GM13977 (cell line): ENCODE measurements around the gene SNUPN.

Source experiments
- DNase-seq: peaks from one replicate; pipeline ENCODE4 v3.0.0; 2012; ENCODE audit warnings: low spot score
- in situ Hi-C: fragments of 300-500 bp; cut with MboI; formaldehyde crosslinking; loops from one replicate; pipeline ENCODE4 v1.12.0; 2022; ENCODE audit warnings: low sequenced_read_pairs, low pct_unique_long_range_greater_than_20kb, mixed read lengths, inconsistent platforms; ENCODE audit not compliant: unreplicated experiment
- TF ChIP-seq, protein P1 (sequence below): IDR thresholded peaks from 2 replicates; pipeline ENCODE4 v1.5.1; 2012; ENCODE audit warnings: mild to moderate bottlenecking, control low read depth; ENCODE audit not compliant: insufficient read depth; ENCODE audit errors: extremely low read depth, missing control alignments

SNUPN gene

DNA sequence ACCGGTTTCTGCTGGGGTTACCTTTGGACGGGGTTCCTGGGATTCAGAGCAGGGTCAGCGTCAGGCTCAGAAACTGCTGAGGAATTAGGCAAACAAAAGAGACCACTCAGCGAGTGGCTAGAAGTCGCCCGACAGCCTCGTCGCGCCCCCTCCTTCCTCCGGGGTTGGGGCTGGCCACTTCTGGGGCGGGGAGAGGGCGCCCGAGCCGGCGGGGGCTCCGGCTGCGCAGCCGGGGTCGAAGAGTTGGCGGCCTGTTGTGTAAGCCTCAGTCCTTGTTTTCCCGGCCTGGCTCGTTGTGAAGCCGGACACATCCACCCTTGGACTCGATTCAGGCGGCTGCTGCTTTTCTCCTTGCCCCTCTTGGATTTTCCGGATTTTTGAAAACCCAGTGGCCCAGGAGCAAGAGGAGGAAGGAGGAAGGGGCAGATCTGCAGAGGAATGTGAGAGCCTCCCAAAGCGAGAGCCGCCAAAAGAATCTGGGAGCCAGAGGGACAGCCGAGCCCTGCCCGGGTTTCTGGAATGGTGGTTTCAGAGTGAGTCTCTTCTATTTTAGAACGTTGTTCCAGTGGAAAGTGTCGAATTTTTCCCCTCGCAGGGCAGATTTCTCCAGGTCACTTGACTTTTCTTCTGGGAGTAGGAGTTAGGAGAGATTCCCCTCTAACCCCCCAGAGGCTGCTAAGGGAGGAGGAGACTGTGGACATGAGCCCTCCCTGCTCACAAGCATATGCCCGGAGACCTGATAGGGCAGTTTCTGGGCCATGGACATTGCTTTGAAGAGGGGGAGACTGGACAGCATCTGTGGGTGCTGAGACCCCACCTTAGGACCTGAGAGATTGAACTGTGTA lies 22.9 kb upstream of the SNUPN start:
- in situ Hi-C loops = loop anchor here (25.0 kb wide), 1 partner anchor 286 kb away; the partner anchor contains the start of gene MAN2C1
- TF ChIP-seq, protein P1, sequence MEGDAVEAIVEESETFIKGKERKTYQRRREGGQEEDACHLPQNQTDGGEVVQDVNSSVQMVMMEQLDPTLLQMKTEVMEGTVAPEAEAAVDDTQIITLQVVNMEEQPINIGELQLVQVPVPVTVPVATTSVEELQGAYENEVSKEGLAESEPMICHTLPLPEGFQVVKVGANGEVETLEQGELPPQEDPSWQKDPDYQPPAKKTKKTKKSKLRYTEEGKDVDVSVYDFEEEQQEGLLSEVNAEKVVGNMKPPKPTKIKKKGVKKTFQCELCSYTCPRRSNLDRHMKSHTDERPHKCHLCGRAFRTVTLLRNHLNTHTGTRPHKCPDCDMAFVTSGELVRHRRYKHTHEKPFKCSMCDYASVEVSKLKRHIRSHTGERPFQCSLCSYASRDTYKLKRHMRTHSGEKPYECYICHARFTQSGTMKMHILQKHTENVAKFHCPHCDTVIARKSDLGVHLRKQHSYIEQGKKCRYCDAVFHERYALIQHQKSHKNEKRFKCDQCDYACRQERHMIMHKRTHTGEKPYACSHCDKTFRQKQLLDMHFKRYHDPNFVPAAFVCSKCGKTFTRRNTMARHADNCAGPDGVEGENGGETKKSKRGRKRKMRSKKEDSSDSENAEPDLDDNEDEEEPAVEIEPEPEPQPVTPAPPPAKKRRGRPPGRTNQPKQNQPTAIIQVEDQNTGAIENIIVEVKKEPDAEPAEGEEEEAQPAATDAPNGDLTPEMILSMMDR = no peak
- no peak for DNase-seq

DNA sequence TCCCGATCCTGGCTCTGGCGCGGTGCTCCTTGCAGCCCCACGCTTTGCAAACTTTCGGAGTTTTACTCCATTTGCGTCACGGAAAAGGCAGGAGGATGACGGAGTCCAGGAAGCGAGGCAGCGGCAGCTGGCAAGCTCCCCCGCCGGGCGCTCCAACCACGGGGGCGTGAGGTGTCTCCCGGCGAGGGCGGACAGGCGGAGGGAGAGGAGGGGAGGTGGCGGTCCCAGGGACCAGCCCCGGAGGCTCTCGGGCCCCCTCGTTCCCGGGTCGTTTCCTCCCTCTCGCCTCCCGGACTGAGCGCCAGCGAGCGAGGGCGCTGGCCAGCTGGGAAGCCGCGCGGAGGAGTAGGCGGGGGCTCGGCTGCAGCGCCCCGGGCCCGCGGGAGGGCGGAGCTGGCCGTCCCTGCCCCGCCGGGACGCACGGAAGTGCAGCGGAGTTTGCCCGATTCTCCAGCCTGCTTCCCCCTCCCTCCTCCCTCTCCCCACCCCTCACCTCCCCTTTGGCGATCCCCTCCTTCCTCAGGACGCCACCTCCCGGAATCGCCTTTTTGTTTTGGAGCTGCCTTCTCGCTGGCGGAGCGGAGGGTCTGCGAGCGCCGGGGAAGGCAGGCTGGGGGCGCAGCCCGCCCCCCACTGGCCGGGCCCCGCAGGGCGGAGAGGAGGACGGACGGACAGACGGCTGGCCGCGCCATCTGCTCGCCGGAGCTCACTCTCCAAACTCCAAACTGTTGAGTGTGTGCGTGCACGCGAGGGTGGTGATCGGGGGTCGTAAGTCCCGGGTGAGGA lies 22.0 kb upstream of the SNUPN start, which contains the start of gene SNX33:
Gene SNX33 (plus strand): TSS at position 543 of the 786 bp plus-strand sequence. CDS start 1,191 bp downstream, outside the sequence.
- in situ Hi-C loops = loop anchor here (25.0 kb wide), 1 partner anchor 285 kb away; the partner anchor contains the start of gene MAN2C1
- DNase-seq = peak; percentile 82
- TF ChIP-seq, protein P1 = peak; percentile 52

DNA sequence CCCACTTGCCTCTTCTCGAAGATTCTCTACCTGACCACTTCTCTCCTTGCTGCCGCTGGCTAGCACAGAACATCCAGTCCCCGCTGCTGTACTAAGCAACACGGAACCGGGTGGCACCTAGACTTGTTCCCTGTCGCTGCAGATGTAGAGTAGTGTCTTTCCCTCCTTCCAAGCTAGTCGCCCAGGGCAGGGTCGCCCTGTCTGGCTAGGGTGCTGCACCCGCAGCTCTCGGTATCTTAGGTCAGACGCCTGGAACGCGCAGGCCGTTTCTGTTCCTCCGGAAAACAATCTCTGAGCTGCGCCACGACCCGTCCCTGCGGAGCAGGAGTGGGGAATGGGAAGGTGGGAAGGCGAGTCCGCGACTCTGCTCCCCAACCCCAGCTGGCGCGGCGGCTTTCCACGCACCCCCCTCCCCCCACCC lies 21.4 kb upstream of the SNUPN start:
- DNase-seq = peak; percentile 56
- in situ Hi-C loops = loop anchor here (25.0 kb wide), 1 partner anchor 285 kb away; the partner anchor contains the start of gene MAN2C1
- TF ChIP-seq, protein P1 = no peak

DNA sequence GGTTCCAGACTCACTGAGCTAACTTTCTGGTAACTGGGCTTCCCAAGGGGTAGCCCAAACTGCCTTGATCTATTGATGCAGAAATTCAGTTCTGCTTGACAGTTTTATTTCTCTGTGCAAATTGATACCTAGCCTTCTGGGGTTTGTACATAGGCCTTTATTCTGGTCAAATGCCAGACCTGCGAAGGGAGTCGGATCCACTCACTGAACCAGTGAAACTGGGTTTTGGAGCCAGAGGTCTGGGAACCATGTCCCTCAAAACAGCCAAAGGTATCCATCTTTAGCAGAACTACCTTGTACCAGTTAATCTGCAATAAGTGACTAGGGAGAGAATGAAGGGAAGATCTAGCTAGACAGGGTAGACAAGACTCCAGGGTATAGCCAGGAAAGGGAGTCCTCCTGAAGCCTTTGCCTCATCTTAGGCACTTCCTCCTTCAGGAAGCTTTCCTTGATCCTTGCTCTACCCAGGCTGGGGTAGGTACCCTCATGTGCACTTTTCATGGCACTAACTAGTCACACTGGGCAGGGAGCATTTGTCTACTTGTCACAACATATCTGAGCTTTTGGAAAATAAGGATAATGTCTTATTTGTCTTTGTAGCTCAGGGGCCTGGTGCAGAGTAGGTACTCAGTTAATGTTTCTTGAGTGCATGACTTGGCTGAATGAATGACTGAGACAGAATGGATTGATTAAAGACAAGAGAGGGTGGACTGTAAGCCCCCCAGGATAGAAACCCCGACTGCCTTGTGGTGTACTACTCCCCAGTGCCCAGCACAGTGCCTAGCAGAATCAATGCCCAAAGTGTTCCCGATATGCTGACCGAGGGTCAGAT lies 20.8 kb upstream of the SNUPN start:
- DNase-seq = no peak
- in situ Hi-C loops = loop anchor here (25.0 kb wide), 1 partner anchor 284 kb away; the partner anchor contains the start of gene MAN2C1
- TF ChIP-seq, protein P1 = no peak

DNA sequence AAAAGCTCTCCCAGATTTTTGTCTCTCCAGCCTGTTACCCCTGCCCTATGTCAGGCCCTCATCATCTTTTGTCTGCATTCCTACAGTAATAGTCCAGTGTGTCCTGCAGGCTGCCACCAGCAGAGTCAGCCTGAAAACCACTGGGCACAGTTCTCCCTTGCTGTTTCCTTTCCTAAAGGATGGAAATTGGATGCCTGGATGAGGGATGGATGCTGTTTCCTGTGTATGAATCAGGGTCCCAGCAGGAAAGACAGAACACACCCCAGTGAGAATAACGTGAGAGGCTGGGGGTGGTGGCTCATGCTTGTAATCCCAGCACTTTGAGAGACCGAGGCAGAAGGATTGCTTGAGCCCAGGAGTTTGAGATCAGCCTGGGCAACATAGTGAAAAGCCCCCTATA lies 18.9 kb upstream of the SNUPN start:
- in situ Hi-C loops = loop anchor here (25.0 kb wide), 1 partner anchor 282 kb away; the partner anchor contains the start of gene MAN2C1

More for the DNA sequence above, 18.9 kb upstream of the SNUPN start:
- TF ChIP-seq, protein P1 = no peak
- DNase-seq = no peak
